HUES48 (cell line): Measurements from ENCODE around the gene SLC39A9.
"Not testable (repeated sequence)": the region's sequence is repeated elsewhere in the genome, so short reads cannot be mapped to it uniquely, and the experiment has no call there.

Experiments used
- H3K27ac ChIP-seq: one replicate; pipeline ENCODE4 v1.7.0; 2013; ENCODE audit warnings: low read depth, low read length, inconsistent platforms
- H3K27me3 ChIP-seq: 2 replicates; pipeline ENCODE4 v1.6.1; 2013; ENCODE audit warnings: mild to moderate bottlenecking, low read length; ENCODE audit not compliant: control insufficient read depth, insufficient read depth
- H3K36me3 ChIP-seq: 2 replicates; pipeline ENCODE4 v1.6.1; 2013; ENCODE audit warnings: low read length; ENCODE audit not compliant: control insufficient read depth, insufficient read depth
- H3K4me1 ChIP-seq: 2 replicates; pipeline ENCODE4 v1.6.1; 2013; ENCODE audit warnings: mild to moderate bottlenecking, low read length; ENCODE audit not compliant: control insufficient read depth, insufficient read depth
- H3K4me3 ChIP-seq: 2 replicates; pipeline ENCODE4 v1.5.1; 2013; ENCODE audit warnings: mild to moderate bottlenecking, low read depth, low read length
- H3K9ac ChIP-seq: 2 replicates; pipeline ENCODE4 v1.6.1; 2013; ENCODE audit warnings: mild to moderate bottlenecking, low read depth, low read length, moderate library complexity
- H3K9me3 ChIP-seq: 2 replicates; pipeline ENCODE4 v1.6.1; 2013; ENCODE audit warnings: low read length; ENCODE audit not compliant: control insufficient read depth, insufficient read depth

Gene SLC39A9

DNA sequence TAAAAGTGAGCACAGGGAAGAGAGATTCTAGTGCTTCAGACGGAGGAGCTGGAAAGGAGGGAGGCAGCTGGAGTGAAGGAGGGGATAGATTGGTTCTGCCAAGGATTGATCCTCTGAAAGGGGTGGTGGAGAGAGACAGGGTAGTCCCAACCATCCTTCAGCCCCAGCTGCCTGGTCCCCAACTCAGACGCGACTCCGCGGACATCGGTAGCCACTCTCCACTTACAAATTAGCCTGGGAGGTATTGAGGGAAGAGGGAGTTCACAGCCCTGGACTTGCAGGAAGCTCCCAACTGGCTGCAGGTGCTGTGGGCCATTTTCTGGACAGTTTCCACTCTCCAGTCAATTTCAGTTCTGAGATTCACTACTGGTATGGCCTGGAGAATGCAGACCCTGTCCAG lies 87.2 kb downstream of the SLC39A9 start:
- Histone ChIP-seq H3K4me1 (peaks cover 4% of the 10 kb centered on the region; the same call in 1 of the 2 replicates), H3K9ac (no peak overlapping the region), H3K27ac (no peak overlapping the region), H3K27me3 (peaks cover 58% of the 10 kb centered on the region), H3K4me3 (no peak overlapping the region), H3K36me3 (no peaks in the 10 kb centered on the region), H3K9me3 (no peaks in the 10 kb centered on the region)

- Histone ChIP-seq H3K36me3 (no peaks in the 10 kb centered on the region), H3K4me1 (peaks cover 4% of the 10 kb centered on the region; the same call in 1 of the 2 replicates), H3K9ac (no peak overlapping the region), H3K27ac (no peak overlapping the region), H3K4me3 (no peak overlapping the region), H3K27me3 (peaks cover 47% of the 10 kb centered on the region), H3K9me3 (no peaks in the 10 kb centered on the region)
Measured at GRCh38 chr14:69487226-69487625, 88.7 kb downstream of the SLC39A9 start.

DNA sequence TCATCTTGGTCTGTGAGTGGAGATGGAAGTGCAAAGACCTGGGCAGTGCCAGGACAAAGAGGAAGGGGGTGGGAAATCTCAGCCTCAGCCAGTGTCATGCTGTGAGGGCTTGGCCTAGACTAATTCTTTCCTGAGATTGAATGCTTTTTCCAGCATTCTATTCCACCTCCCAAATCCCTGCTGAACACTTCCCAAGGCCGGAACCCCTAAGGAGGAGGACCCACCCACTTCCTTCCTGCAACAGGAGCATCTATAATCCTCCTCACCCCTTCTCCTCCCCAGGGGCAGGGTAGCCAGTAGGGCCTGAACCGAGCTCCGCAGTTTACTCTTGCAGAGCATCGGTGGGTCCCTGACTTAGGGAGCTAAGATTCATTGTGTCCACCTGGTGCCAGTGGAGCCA lies 89.3 kb downstream of the SLC39A9 start:
- H3K9ac ChIP-seq: no peak overlapping the region
- H3K27me3 ChIP-seq: peaks cover 42% of the 10 kb centered on the region

DNA sequence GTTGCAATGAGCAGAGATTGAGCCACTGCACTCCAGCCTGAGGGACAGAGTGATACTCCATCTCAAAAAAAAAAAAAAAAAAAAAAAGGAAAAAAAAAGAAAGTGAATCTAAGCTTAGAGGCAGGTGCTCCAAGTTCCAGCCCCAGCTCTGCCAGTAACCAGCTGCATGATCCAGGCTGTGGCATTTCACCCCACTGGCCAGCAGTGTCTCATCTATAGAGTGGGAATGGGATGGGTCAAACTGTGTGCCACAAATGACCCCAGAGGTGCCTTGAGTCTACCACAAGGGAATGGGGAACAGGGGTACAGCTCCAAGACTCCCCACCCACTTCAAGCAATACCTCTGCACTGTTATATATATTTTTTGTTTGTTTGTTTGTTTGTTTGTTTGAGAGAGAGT lies 91.0 kb downstream of the SLC39A9 start:
- no peaks in the 10 kb centered on the region for H3K36me3 ChIP-seq
- no peaks in the 10 kb centered on the region for H3K4me1 ChIP-seq
- no peaks in the 10 kb centered on the region for H3K9me3 ChIP-seq
- peaks cover 26% of the 10 kb centered on the region for H3K27me3 ChIP-seq
- no peak overlapping the region for H3K9ac ChIP-seq
- H3K4me3 ChIP-seq: no peak overlapping the region
- no peak overlapping the region for H3K27ac ChIP-seq

More for the DNA sequence above, 89.3 kb downstream of the SLC39A9 start:
- no peak overlapping the region for H3K4me3 ChIP-seq
- no peak overlapping the region for H3K27ac ChIP-seq
- no peaks in the 10 kb centered on the region for H3K36me3 ChIP-seq
- H3K4me1 ChIP-seq: peaks cover 4% of the 10 kb centered on the region; the same call in 1 of the 2 replicates
- H3K9me3 ChIP-seq: no peaks in the 10 kb centered on the region

GRCh38 chr14:69490219-69490918 lies 91.9 kb downstream of the SLC39A9 start:
- Histone ChIP-seq H3K4me3 (no peak overlapping the region), H3K27me3 (peaks cover 19% of the 10 kb centered on the region), H3K9me3 (no peaks in the 10 kb centered on the region), H3K36me3 (no peaks in the 10 kb centered on the region), H3K9ac (no peak overlapping the region), H3K27ac (no peak overlapping the region), H3K4me1 (no peaks in the 10 kb centered on the region)

DNA sequence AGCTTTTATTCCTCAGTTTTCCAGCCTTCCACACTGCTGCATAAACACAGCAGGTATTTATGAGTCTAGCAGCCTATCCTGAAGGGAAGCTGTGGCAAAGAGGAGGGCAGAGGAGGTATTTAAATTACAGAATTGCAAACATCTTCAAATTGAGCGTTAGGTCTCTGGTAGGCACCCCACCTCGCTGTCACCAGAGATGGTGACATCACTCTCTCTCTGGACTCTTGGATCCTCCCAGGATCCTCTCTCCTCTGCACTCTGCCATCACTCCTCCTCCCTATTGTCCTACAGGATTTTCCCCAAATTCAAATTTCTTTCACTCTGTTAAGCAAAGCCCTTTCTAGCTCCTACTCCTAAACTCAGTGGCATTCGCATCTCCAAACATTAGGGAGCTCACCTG lies 92.7 kb downstream of the SLC39A9 start:
- no peak overlapping the region for H3K9ac ChIP-seq
- H3K27ac ChIP-seq: no peak overlapping the region
- H3K4me1 ChIP-seq: no peaks in the 10 kb centered on the region
- no peaks in the 10 kb centered on the region for H3K36me3 ChIP-seq
- no peaks in the 10 kb centered on the region for H3K9me3 ChIP-seq
- H3K27me3 ChIP-seq: peaks cover 10% of the 10 kb centered on the region
- H3K4me3 ChIP-seq: no peak overlapping the region

GRCh38 chr14:69493038-69493437 lies 94.5 kb downstream of the SLC39A9 start:
- no peaks in the 10 kb centered on the region for H3K27me3 ChIP-seq
- H3K9me3 ChIP-seq: no peaks in the 10 kb centered on the region
- H3K4me3 ChIP-seq: no peak overlapping the region
- no peak overlapping the region for H3K9ac ChIP-seq
- H3K36me3 ChIP-seq: no peaks in the 10 kb centered on the region
- H3K27ac ChIP-seq: no peak overlapping the region
- H3K4me1 ChIP-seq: no peaks in the 10 kb centered on the region

GRCh38 chr14:69493791-69494190 lies 95.3 kb downstream of the SLC39A9 start:
- H3K9ac ChIP-seq: no peak overlapping the region
- H3K27me3 ChIP-seq: no peaks in the 10 kb centered on the region
- no peaks in the 10 kb centered on the region for H3K4me1 ChIP-seq
- no peak overlapping the region for H3K4me3 ChIP-seq
- no peak overlapping the region for H3K27ac ChIP-seq
- H3K36me3 ChIP-seq: no peaks in the 10 kb centered on the region
- no peaks in the 10 kb centered on the region for H3K9me3 ChIP-seq

- no peaks in the 10 kb centered on the region for H3K36me3 ChIP-seq
- no peak overlapping the region for H3K9ac ChIP-seq
- H3K27ac ChIP-seq: no peak overlapping the region
- H3K9me3 ChIP-seq: no peaks in the 10 kb centered on the region
- H3K27me3 ChIP-seq: no peaks in the 10 kb centered on the region
- no peaks in the 10 kb centered on the region for H3K4me1 ChIP-seq
- no peak overlapping the region for H3K4me3 ChIP-seq
Measured at GRCh38 chr14:69495341-69495921, 96.9 kb downstream of the SLC39A9 start.

GRCh38 chr14:69497866-69498265 lies 99.4 kb downstream of the SLC39A9 start:
- not testable (repeated sequence) for H3K9me3 ChIP-seq
- peaks cover 12% of the 10 kb centered on the region for H3K27me3 ChIP-seq

DNA sequence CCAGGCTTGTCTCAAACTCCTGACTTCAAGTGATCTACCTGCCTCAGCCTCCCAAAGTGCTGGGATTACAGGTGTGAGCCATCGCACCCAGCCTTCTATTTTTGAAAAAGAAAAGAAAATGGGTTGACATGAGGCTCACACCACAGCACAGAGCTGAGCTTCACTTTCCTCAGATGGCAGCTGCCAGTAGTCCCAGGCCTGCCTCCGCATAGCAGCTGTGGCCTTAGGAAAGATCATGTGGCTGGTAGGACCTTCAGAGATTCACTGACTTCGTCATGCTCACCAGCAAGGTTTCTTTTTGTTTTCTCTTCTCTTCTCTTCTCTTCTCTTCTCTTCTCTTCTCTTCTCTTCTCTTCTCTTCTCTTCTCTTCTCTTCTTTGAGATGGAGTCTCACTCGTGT lies 99.8 kb downstream of the SLC39A9 start:
- not testable (repeated sequence) for H3K4me3 ChIP-seq, H3K9me3 ChIP-seq, H3K9ac ChIP-seq, H3K36me3 ChIP-seq, H3K4me1 ChIP-seq, H3K27ac ChIP-seq
- H3K27me3 ChIP-seq: peaks cover 15% of the 10 kb centered on the region

More at GRCh38 chr14:69497866-69498265, 99.4 kb downstream of the SLC39A9 start:
- H3K4me1 ChIP-seq, H3K4me3 ChIP-seq, H3K36me3 ChIP-seq, H3K9ac ChIP-seq, H3K27ac ChIP-seq: not testable (repeated sequence)
